SK-N-SH (cell line): ENCODE results near the gene OGFOD3.
A peak's percentile ranks its signal among the peaks of the same experiment; 100 is the strongest.

ENCODE experiments used
- CHD2 ChIP-seq: fragments of 150-350 bp; IDR thresholded peaks from 2 replicates; pipeline ENCODE4 v1.6.1; 2018; ENCODE audit warnings: low read length; ENCODE audit not compliant: partially characterized antibody
- EZH2phosphoT487 ChIP-seq: fragments of 200-600 bp; sonication (generic); IDR thresholded peaks from 2 replicates; pipeline ENCODE4 v1.6.1; 2017; ENCODE audit warnings: low read depth, mixed run types, mild to moderate bottlenecking, antibody characterized with exemption, moderate library complexity, borderline replicate concordance
- FOXM1 ChIP-seq: IDR thresholded peaks from 2 replicates; pipeline ENCODE4 v1.4.0; 2012; ENCODE audit warnings: low read depth, mild to moderate bottlenecking
- GATA2 ChIP-seq: sonication (generic); formaldehyde crosslinking; IDR thresholded peaks from 2 replicates; pipeline ENCODE4 v1.5.0; 2020; ENCODE audit warnings: mild to moderate bottlenecking, missing genetic modification reagents
- JUND ChIP-seq: IDR thresholded peaks from 2 replicates; pipeline ENCODE4 v1.4.0; 2012
- MXI1 ChIP-seq: IDR thresholded peaks from 2 replicates; pipeline ENCODE4 v1.6.1; 2012; ENCODE audit warnings: mild to moderate bottlenecking, low read depth, low read length, improper control_type of control experiment
- RAD21 ChIP-seq: IDR thresholded peaks from 2 replicates; pipeline ENCODE4 v1.6.1; 2012; ENCODE audit warnings: mild to moderate bottlenecking, low read length
- RFX5 ChIP-seq: IDR thresholded peaks from 2 replicates; pipeline ENCODE4 v1.6.1; 2012; ENCODE audit warnings: mild to moderate bottlenecking, improper control_type of control experiment, low read length
- TEAD4 ChIP-seq: IDR thresholded peaks from 2 replicates; pipeline ENCODE4 v1.4.0; 2012; ENCODE audit warnings: mild to moderate bottlenecking, borderline replicate concordance; ENCODE audit not compliant: insufficient read depth
- YY1 ChIP-seq: IDR thresholded peaks from 2 replicates; pipeline ENCODE4 v1.4.0; 2012; ENCODE audit warnings: low read depth, mild to moderate bottlenecking
- TF ChIP-seq, protein P1 (sequence below): fragments of 200-600 bp; sonication (generic); IDR thresholded peaks from 2 replicates; pipeline ENCODE4 v1.6.1; 2017; ENCODE audit warnings: antibody characterized with exemption, mild to moderate bottlenecking, moderate library complexity
- TF ChIP-seq, protein P2 (sequence below): IDR thresholded peaks from 2 replicates; pipeline ENCODE4 v1.6.1; 2012; ENCODE audit warnings: mild to moderate bottlenecking, low read depth, low read length, moderate library complexity
- TF ChIP-seq, protein P3 (sequence below): IDR thresholded peaks from 2 replicates; pipeline ENCODE4 v1.4.0; 2012; ENCODE audit warnings: low read depth

DNA sequence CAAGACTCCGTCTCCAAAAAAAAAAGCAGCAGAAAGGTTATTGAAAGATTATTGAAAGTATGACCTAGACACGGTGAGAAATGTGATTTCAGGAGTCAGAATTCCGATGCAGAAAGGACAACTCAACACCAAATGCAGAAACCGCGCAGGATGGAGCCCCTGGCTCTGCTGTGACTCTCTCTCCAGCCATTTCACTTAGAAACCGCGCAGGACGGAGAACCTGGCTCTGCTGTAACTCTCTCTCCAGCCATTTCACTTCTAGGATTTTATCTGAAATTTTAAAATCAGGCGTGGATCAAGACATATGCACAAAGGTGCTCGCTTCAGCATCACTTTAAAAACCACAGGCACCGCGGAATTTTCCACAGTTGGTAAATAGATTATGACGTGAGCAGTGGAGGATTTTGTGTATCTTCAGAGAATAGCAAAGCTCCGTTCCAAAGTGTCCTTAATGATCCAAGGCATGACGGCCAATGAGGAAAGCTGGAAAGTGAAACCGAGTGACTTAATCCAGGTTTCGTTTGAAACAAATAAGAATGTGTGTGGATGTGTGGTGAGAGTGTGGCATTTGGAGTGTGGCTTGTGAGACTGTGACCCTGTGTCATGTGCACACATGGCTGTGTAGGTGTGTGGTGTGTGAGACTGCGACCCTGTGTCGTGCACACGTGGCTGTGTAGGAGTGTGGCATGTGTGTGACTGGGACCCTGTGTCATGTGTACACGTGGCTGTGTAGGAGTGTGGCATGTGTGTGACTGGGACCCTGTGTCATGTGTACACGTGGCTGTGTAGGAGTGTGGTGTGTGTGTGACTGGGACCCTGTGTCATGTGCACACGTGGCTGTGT lies 37.3 kb downstream of the OGFOD3 start:
- TF ChIP-seq, protein P1, sequence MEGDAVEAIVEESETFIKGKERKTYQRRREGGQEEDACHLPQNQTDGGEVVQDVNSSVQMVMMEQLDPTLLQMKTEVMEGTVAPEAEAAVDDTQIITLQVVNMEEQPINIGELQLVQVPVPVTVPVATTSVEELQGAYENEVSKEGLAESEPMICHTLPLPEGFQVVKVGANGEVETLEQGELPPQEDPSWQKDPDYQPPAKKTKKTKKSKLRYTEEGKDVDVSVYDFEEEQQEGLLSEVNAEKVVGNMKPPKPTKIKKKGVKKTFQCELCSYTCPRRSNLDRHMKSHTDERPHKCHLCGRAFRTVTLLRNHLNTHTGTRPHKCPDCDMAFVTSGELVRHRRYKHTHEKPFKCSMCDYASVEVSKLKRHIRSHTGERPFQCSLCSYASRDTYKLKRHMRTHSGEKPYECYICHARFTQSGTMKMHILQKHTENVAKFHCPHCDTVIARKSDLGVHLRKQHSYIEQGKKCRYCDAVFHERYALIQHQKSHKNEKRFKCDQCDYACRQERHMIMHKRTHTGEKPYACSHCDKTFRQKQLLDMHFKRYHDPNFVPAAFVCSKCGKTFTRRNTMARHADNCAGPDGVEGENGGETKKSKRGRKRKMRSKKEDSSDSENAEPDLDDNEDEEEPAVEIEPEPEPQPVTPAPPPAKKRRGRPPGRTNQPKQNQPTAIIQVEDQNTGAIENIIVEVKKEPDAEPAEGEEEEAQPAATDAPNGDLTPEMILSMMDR, result no peak
- TF ChIP-seq MXI1 (peak; percentile 31; the same call in 1 of the 2 replicates), YY1 (no peak), GATA2 (no peak), CHD2 (no peak), FOXM1 (no peak), TEAD4 (no peak), EZH2phosphoT487 (no peak), RAD21 (no peak), JUND (no peak), RFX5 (no peak)
- TF ChIP-seq, protein P2, sequence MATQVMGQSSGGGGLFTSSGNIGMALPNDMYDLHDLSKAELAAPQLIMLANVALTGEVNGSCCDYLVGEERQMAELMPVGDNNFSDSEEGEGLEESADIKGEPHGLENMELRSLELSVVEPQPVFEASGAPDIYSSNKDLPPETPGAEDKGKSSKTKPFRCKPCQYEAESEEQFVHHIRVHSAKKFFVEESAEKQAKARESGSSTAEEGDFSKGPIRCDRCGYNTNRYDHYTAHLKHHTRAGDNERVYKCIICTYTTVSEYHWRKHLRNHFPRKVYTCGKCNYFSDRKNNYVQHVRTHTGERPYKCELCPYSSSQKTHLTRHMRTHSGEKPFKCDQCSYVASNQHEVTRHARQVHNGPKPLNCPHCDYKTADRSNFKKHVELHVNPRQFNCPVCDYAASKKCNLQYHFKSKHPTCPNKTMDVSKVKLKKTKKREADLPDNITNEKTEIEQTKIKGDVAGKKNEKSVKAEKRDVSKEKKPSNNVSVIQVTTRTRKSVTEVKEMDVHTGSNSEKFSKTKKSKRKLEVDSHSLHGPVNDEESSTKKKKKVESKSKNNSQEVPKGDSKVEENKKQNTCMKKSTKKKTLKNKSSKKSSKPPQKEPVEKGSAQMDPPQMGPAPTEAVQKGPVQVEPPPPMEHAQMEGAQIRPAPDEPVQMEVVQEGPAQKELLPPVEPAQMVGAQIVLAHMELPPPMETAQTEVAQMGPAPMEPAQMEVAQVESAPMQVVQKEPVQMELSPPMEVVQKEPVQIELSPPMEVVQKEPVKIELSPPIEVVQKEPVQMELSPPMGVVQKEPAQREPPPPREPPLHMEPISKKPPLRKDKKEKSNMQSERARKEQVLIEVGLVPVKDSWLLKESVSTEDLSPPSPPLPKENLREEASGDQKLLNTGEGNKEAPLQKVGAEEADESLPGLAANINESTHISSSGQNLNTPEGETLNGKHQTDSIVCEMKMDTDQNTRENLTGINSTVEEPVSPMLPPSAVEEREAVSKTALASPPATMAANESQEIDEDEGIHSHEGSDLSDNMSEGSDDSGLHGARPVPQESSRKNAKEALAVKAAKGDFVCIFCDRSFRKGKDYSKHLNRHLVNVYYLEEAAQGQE, result no peak
- TF ChIP-seq, protein P3, sequence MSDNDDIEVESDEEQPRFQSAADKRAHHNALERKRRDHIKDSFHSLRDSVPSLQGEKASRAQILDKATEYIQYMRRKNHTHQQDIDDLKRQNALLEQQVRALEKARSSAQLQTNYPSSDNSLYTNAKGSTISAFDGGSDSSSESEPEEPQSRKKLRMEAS, result no peak
